Liver (tissue), 9 donors: ENCODE measurements around the gene IL1RN. TPM values are rescaled to one million over a fixed set of nuclear protein-coding genes. Genes with fewer than 3 reads are reported as not detected.

ENCODE experiments used
- DNase-seq: peaks from one replicate; pipeline ENCODE4 v3.0.0-alpha.2; 2017; ENCODE audit warnings: low spot score
- H3K27ac ChIP-seq, 2 donors: one replicate each; pipeline ENCODE4 v1.7.0; 2013; ENCODE audit warnings: inconsistent platforms in 2 of 2, low read length in 2 of 2, control low read depth in 1 of 2, low read depth in 1 of 2, mild to moderate bottlenecking in 1 of 2
- H3K27me3 ChIP-seq, 4 donors: one replicate each; pipeline versions ENCODE4 v1.6.1 to v1.7.0; 2013; ENCODE audit warnings: low read length in 3 of 4, inconsistent platforms in 1 of 4, mild to moderate bottlenecking in 1 of 4, moderate library complexity in 1 of 4; ENCODE audit not compliant: control insufficient read depth in 4 of 4, insufficient read depth in 4 of 4
- H3K36me3 ChIP-seq, 4 donors: one replicate each; pipeline versions ENCODE4 v1.6.1 to v1.7.0; 2013; ENCODE audit warnings: low read length in 3 of 4, mild to moderate bottlenecking in 3 of 4, low read depth in 1 of 4, moderate library complexity in 1 of 4; ENCODE audit not compliant: control insufficient read depth in 4 of 4, insufficient read depth in 3 of 4
- H3K4me1 ChIP-seq, 4 donors: one replicate each; pipeline versions ENCODE4 v1.6.1 to v1.7.0; 2013; ENCODE audit warnings: low read length in 3 of 4, mild to moderate bottlenecking in 3 of 4, moderate library complexity in 1 of 4; ENCODE audit not compliant: control insufficient read depth in 4 of 4, insufficient read depth in 4 of 4
- H3K4me3 ChIP-seq, 3 donors: one replicate each; pipeline versions ENCODE4 v1.6.1 to v1.7.0; 2013; ENCODE audit warnings: low read length in 3 of 3, control low read depth in 1 of 3, low read depth in 1 of 3, mild to moderate bottlenecking in 1 of 3
- H3K9ac ChIP-seq, 2 donors: one replicate each; pipeline ENCODE4 v1.7.0; 2013; ENCODE audit warnings: low read length in 2 of 2, mild to moderate bottlenecking in 2 of 2, moderate library complexity in 2 of 2, control low read depth in 1 of 2, low read depth in 1 of 2
- H3K9me3 ChIP-seq, 4 donors: one replicate each; pipeline versions ENCODE4 v1.6.1 to v1.7.0; 2013; ENCODE audit warnings: low read length in 3 of 4; ENCODE audit not compliant: control insufficient read depth in 4 of 4
- ATF3 ChIP-seq: IDR thresholded peaks from 2 replicates; pipeline ENCODE4 v1.6.1; 2016; ENCODE audit warnings: antibody characterized with exemption
- EGR1 ChIP-seq, 2 donors: IDR thresholded peaks; 2 replicates each; pipeline ENCODE4 v1.6.1; 2016 to 2018; ENCODE audit warnings: antibody characterized with exemption in 2 of 2, low read depth in 2 of 2
- FOXA1 ChIP-seq: IDR thresholded peaks from 2 replicates; pipeline ENCODE4 v1.6.1; 2016; ENCODE audit warnings: antibody characterized with exemption
- GABPA ChIP-seq, 2 donors: IDR thresholded peaks in 1 of 2; conservative IDR thresholded peaks in 1 of 2; 2 replicates each; pipeline ENCODE4 v1.6.1; 2016; ENCODE audit warnings: antibody characterized with exemption in 2 of 2, mild to moderate bottlenecking in 1 of 2, moderate library complexity in 1 of 2
- HNF4A ChIP-seq, 2 donors: conservative IDR thresholded peaks; 2 replicates each; pipeline ENCODE4 v1.6.1; 2016; ENCODE audit warnings: antibody characterized with exemption in 2 of 2, mild to moderate bottlenecking in 2 of 2
- HNF4G ChIP-seq: IDR thresholded peaks from 2 replicates; pipeline ENCODE4 v1.6.1; 2016; ENCODE audit warnings: antibody characterized with exemption
- JUND ChIP-seq, 2 donors: IDR thresholded peaks; 2 replicates each; pipeline ENCODE4 v1.6.1; 2016; ENCODE audit warnings: antibody characterized with exemption in 2 of 2
- NR2F2 ChIP-seq: IDR thresholded peaks from 2 replicates; pipeline ENCODE4 v1.6.1; 2016; ENCODE audit warnings: antibody characterized with exemption
- RAD21 ChIP-seq, 2 donors: IDR thresholded peaks; 2 replicates each; pipeline ENCODE4 v1.6.1; 2016; ENCODE audit warnings: antibody characterized with exemption in 2 of 2, mild to moderate bottlenecking in 2 of 2
- RXRA ChIP-seq, 2 donors: IDR thresholded peaks; 2 replicates each; pipeline ENCODE4 v1.6.1; 2017 to 2018; ENCODE audit warnings: antibody characterized with exemption in 2 of 2, mild to moderate bottlenecking in 1 of 2
- SP1 ChIP-seq: IDR thresholded peaks from 2 replicates; pipeline ENCODE4 v1.6.1; 2018; ENCODE audit warnings: antibody characterized with exemption, mild to moderate bottlenecking
- TAF1 ChIP-seq: conservative IDR thresholded peaks from 2 replicates; pipeline ENCODE4 v1.6.1; 2016; ENCODE audit warnings: antibody characterized with exemption, mild to moderate bottlenecking
- YY1 ChIP-seq: IDR thresholded peaks from 2 replicates; pipeline ENCODE4 v1.6.1; 2016; ENCODE audit warnings: antibody characterized with exemption, mild to moderate bottlenecking
- WGBS: extraction: QIAGEN DNeasy Blood & Tissue Kit; methylation state at CpG from one replicate; pipeline ENCODE4 v1.1.7; 2013; 5-methylcytosine and 5-hydroxymethylcytosine counted together
- polyA plus RNA-seq, 2 donors: library from polyadenylated mRNA; stranded (reverse) in 1 of 2; unstranded in 1 of 2; fragments of 200-250 nt in 1 of 2; fragments of >200 nt in 1 of 2; fragmentation: Nextera tagmentation in 1 of 2; extraction: Ambion mirVana in 1 of 2; gene quantifications; one replicate each; pipeline versions ENCODE4 v1.2.1 to v1.2.3, GENCODE V29; 2013 to 2015
- total RNA-seq, 2 donors: library from RNA; depleted of rRNA; stranded (reverse); fragments of >200 nt; gene quantifications; one replicate each; pipeline ENCODE4 v1.2.3, GENCODE V29; 2014
- TF ChIP-seq, protein P1 (sequence below): IDR thresholded peaks from 2 replicates; pipeline ENCODE4 v1.6.1; 2016; ENCODE audit warnings: antibody characterized with exemption
- TF ChIP-seq, protein P2 (sequence below): IDR thresholded peaks from 2 replicates; pipeline ENCODE4 v1.6.1; 2016; ENCODE audit warnings: antibody characterized with exemption
- TF ChIP-seq, protein P3 (sequence below): IDR thresholded peaks from 2 replicates; pipeline ENCODE4 v1.6.1; 2016; ENCODE audit warnings: antibody characterized with exemption, mild to moderate bottlenecking
- donor health status: healthy.
- donor health status: healthy.
- donor health status: healthy.
- donor health status: healthy.
- donor health status: healthy.

IL1RN gene
- total and polyA plus RNA-seq, 4 donors: 3.9 to 121 (median 25.8) TPM

DNA sequence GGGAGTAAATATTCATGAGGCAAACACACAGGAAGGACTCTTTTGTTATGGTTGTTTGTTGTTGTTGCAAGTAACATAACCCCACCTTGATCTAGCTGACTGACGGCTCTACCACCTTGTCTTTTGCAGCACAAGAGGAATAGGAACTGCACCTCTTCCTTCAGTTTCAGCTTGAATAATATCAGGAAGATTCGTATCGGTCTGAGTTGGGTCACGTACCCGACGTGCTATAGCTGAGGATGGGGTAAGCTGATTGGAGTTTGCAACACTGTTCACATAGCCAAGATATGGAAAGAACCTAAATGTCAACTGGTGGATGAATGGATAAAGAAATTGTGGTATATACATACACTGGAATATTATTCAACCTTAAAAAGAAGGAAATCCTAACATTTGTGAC is 14.5 kb upstream of the IL1RN start (continued):
- TF ChIP-seq, protein P1, sequence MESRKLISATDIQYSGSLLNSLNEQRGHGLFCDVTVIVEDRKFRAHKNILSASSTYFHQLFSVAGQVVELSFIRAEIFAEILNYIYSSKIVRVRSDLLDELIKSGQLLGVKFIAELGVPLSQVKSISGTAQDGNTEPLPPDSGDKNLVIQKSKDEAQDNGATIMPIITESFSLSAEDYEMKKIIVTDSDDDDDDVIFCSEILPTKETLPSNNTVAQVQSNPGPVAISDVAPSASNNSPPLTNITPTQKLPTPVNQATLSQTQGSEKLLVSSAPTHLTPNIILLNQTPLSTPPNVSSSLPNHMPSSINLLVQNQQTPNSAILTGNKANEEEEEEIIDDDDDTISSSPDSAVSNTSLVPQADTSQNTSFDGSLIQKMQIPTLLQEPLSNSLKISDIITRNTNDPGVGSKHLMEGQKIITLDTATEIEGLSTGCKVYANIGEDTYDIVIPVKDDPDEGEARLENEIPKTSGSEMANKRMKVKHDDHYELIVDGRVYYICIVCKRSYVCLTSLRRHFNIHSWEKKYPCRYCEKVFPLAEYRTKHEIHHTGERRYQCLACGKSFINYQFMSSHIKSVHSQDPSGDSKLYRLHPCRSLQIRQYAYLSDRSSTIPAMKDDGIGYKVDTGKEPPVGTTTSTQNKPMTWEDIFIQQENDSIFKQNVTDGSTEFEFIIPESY: no peak
- TF ChIP-seq RXRA (IDR thresholded peaks at IDR 0.05): no peak
- TF ChIP-seq EGR1 (IDR thresholded peaks at IDR 0.05; ENCODE audit: low read depth in 2 of 2): no peak

DNA sequence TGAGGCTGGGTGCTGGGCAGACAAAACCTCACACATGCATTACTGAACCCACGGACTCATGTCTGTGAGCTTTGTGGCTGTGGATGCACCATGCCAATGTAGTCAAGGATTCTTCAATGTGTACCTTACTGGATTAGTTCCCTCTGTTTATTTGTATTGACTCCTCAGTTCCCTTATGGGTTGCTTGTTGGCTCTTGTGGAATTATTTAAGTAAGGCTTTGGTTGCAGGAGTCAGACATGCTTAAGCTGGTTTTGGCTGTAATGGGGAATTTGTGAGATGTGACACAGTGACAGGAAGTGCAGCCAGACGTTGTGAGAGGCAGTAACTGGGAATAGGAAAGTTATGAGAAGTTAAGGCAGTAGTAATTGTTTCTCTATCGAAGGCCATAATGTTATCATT is 13.6 kb upstream of the IL1RN start:
- Histone ChIP-seq H3K27me3 (no peaks in the 10 kb centered on the region), H3K36me3 (no peaks in the 10 kb centered on the region), H3K4me1 (peaks cover 0 to 10% (median 1%) of the 10 kb centered on the region in 4 donors), H3K9me3 (no peaks in the 10 kb centered on the region), H3K4me3 (no peak overlapping the region), H3K9ac (no peak overlapping the region), H3K27ac (no peak overlapping the region)
- 75% methylated on average over 3 of the region's 3 CpGs for WGBS
- no peak for DNase-seq
- TF ChIP-seq ATF3: no peak
- TF ChIP-seq TAF1: no peak
- TF ChIP-seq GABPA (IDR thresholded peaks at IDR 0.05 in 1 of 2, conservative IDR thresholded peaks at IDR 0.05 in 1 of 2): no peak
- no peak for TF ChIP-seq YY1
- TF ChIP-seq FOXA1: no peak
- TF ChIP-seq, protein P1: no peak
- TF ChIP-seq RAD21 (IDR thresholded peaks at IDR 0.05): no peak
- no peak for TF ChIP-seq NR2F2
- TF ChIP-seq, protein P2, sequence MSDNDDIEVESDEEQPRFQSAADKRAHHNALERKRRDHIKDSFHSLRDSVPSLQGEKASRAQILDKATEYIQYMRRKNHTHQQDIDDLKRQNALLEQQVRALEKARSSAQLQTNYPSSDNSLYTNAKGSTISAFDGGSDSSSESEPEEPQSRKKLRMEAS: no peak
- TF ChIP-seq, protein P3, sequence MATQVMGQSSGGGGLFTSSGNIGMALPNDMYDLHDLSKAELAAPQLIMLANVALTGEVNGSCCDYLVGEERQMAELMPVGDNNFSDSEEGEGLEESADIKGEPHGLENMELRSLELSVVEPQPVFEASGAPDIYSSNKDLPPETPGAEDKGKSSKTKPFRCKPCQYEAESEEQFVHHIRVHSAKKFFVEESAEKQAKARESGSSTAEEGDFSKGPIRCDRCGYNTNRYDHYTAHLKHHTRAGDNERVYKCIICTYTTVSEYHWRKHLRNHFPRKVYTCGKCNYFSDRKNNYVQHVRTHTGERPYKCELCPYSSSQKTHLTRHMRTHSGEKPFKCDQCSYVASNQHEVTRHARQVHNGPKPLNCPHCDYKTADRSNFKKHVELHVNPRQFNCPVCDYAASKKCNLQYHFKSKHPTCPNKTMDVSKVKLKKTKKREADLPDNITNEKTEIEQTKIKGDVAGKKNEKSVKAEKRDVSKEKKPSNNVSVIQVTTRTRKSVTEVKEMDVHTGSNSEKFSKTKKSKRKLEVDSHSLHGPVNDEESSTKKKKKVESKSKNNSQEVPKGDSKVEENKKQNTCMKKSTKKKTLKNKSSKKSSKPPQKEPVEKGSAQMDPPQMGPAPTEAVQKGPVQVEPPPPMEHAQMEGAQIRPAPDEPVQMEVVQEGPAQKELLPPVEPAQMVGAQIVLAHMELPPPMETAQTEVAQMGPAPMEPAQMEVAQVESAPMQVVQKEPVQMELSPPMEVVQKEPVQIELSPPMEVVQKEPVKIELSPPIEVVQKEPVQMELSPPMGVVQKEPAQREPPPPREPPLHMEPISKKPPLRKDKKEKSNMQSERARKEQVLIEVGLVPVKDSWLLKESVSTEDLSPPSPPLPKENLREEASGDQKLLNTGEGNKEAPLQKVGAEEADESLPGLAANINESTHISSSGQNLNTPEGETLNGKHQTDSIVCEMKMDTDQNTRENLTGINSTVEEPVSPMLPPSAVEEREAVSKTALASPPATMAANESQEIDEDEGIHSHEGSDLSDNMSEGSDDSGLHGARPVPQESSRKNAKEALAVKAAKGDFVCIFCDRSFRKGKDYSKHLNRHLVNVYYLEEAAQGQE: no peak
- TF ChIP-seq HNF4G: no peak
- TF ChIP-seq SP1: no peak
- TF ChIP-seq JUND (IDR thresholded peaks at IDR 0.05): no peak
- TF ChIP-seq EGR1 (IDR thresholded peaks at IDR 0.05; ENCODE audit: low read depth in 2 of 2): no peak
- no peak for TF ChIP-seq HNF4A (conservative IDR thresholded peaks at IDR 0.05)
